Bronchial epithelial cell (primary cell): ENCODE measurements around the gene CFAP157. TPM values are rescaled to one million over a fixed set of nuclear protein-coding genes. Genes with fewer than 3 reads are reported as not detected.
A peak's percentile ranks its signal among the peaks of the same experiment; 100 is the strongest.

ENCODE experiments used
- DNase-seq: peaks from one replicate; pipeline ENCODE4 v3.0.0-alpha.2; 2010; ENCODE audit warnings: low read depth
- FAIRE-seq: peaks from 2 replicates; lab custom pipeline; 2011; peaks lifted over from hg19 to GRCh38; lab: Jason Lieb, UNC
- H3K27me3 ChIP-seq: 2 replicates; pipeline ENCODE4 v1.5.1; 2011; ENCODE audit warnings: low read length; ENCODE audit not compliant: control insufficient read depth, insufficient read depth
- H3K36me3 ChIP-seq: 2 replicates; pipeline ENCODE4 v1.5.1; 2011; ENCODE audit warnings: low read length; ENCODE audit not compliant: control insufficient read depth, insufficient read depth
- H3K4me3 ChIP-seq: 2 replicates; pipeline ENCODE4 v1.5.1; 2011; ENCODE audit warnings: mild to moderate bottlenecking, low read depth, low read length, control low read depth
- total RNA-seq: library from RNA; depleted of rRNA; stranded (reverse); fragments of >200 nt; gene quantifications from 2 replicates; pipeline ENCODE4 v1.2.1, GENCODE V29; 2014
- TF ChIP-seq, protein P1 (sequence below): IDR thresholded peaks from 2 replicates; pipeline ENCODE4 v1.5.1; 2011; ENCODE audit warnings: mild to moderate bottlenecking, moderate library complexity, low read length, control low read depth, inconsistent platforms; ENCODE audit not compliant: insufficient read depth, severe bottlenecking

The CFAP157 gene
- total RNA-seq, 1 donor from 2014 or later = not detected

DNA sequence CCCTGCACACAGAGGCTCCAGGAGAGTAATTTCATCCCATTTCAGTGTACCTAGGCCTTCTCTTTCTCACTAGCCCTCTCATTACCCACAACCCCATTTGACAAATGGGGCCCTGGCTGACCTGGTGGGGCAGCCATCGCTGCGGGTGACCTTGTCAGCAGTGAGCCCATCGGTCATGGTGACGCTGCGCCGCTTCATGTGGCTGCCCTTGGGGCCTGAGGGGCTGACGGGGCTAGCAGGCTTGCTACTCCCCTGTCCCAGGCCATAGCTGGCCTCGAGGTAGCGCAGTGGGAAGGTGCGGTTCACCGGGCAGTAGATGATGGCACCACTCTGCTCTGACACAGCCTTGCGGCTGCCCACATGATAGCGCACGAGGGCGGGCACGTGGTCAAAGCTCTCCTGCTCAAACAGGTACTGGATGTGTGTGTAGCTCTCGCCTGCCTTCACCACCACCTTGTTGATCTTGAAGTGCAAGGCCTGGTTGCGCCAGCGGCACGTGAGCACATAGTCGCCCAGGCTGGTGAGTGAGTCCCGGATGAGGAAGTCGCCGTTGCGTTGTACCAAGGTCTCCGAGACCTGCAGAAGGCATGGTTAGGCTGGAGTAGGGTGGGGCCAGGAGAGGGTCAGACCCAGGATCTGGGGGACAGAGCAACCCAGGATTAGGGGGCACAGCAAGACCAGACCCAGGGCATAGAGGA lies 42.5 kb downstream of the CFAP157 start:
- peak; percentile 82 for FAIRE-seq
- H3K4me3 ChIP-seq = no peak overlapping the region
- TF ChIP-seq, protein P1, sequence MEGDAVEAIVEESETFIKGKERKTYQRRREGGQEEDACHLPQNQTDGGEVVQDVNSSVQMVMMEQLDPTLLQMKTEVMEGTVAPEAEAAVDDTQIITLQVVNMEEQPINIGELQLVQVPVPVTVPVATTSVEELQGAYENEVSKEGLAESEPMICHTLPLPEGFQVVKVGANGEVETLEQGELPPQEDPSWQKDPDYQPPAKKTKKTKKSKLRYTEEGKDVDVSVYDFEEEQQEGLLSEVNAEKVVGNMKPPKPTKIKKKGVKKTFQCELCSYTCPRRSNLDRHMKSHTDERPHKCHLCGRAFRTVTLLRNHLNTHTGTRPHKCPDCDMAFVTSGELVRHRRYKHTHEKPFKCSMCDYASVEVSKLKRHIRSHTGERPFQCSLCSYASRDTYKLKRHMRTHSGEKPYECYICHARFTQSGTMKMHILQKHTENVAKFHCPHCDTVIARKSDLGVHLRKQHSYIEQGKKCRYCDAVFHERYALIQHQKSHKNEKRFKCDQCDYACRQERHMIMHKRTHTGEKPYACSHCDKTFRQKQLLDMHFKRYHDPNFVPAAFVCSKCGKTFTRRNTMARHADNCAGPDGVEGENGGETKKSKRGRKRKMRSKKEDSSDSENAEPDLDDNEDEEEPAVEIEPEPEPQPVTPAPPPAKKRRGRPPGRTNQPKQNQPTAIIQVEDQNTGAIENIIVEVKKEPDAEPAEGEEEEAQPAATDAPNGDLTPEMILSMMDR = no peak
- H3K36me3 ChIP-seq = no peaks in the 10 kb centered on the region
- DNase-seq = no peak
- peaks cover 13% of the 10 kb centered on the region for H3K27me3 ChIP-seq

DNA sequence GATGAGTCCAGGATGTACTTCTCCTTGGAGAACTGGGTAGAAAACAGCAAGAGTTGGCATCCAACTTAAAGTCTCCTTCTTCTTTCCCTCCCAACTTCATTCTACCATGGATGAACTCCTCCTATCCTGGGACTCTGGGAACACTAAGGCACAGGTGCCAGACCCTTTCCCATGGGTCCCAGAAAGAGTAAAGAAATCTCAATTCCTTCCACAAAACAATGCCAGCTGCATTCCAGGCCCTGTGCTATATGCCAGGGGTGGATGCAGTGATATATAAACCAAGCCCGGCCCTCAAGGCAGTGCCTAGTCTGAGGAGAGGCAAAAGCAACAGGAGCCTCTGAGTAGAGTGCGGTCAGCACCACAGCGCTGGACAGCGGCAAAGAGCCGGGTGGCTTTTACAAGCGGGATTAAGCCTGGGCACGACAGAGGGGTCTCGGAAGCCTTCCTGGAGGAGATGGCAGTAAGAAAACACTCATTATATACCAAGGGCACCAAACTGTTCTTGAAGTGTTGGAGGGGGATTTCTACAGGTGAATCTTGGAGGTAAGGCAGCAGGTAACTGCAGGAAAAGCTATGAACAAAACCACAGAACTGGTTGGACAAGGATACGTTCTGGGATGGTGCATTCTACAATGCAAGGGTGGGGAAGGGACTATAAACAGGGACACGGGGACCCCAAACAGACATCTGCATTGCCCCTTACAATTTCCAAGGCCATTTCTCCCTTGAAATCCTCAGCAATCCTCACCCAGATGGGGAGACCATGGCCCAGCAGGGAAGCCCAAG lies 44.7 kb downstream of the CFAP157 start:
- TF ChIP-seq, protein P1 = no peak
- no peak overlapping the region for H3K4me3 ChIP-seq
- peak; percentile 55 for FAIRE-seq
- peak; percentile 14 for DNase-seq
- peaks cover 25% of the 10 kb centered on the region for H3K27me3 ChIP-seq
- no peaks in the 10 kb centered on the region for H3K36me3 ChIP-seq

DNA sequence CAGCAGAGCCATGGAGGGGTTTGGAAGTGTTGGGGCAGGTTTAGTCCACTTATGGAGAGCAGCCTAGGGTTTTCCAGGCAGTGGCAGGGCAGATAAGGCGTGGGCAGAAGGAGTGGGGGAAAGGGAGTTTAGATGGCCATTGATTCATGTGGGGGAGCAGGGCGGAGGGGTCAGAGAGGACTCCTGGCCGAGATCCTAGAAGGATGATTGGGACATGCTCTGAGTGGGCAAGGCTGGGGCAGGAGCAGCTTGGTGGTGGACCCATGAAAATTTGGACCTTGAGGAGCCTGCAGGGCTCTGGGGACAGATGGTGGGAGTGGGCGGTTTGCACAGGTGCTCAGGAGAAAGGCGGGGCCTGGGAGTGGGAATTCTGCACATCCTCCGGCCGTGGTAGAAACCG lies 46.4 kb downstream of the CFAP157 start:
- TF ChIP-seq, protein P1 = no peak
- no peaks in the 10 kb centered on the region for H3K36me3 ChIP-seq
- H3K4me3 ChIP-seq = no peak overlapping the region
- DNase-seq (no peak), FAIRE-seq (no peak)
- peaks cover 25% of the 10 kb centered on the region for H3K27me3 ChIP-seq

DNA sequence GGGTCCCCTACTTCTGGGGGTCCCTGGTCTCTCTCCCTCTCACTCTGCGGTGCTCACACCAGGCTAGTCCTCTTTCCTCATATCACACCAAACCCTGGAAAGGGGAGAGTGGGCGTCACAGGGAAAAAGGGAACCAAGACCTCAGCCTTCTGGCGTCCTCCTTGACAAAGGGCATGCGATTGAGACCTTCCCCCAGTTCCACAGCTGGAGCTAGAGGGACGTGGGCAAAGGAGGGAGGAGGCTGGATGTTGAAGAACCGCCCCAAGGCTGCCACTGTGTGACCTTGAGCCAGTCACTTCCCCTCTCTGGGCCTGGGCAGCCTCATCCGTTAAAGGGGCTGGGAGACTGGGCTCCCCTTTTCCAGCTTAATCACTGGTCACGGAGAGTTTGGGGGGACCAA lies 46.8 kb downstream of the CFAP157 start:
- Histone ChIP-seq H3K27me3 (peaks cover 25% of the 10 kb centered on the region), H3K36me3 (no peaks in the 10 kb centered on the region), H3K4me3 (no peak overlapping the region)
- no peak for DNase-seq
- FAIRE-seq = no peak
- TF ChIP-seq, protein P1 = no peak

DNA sequence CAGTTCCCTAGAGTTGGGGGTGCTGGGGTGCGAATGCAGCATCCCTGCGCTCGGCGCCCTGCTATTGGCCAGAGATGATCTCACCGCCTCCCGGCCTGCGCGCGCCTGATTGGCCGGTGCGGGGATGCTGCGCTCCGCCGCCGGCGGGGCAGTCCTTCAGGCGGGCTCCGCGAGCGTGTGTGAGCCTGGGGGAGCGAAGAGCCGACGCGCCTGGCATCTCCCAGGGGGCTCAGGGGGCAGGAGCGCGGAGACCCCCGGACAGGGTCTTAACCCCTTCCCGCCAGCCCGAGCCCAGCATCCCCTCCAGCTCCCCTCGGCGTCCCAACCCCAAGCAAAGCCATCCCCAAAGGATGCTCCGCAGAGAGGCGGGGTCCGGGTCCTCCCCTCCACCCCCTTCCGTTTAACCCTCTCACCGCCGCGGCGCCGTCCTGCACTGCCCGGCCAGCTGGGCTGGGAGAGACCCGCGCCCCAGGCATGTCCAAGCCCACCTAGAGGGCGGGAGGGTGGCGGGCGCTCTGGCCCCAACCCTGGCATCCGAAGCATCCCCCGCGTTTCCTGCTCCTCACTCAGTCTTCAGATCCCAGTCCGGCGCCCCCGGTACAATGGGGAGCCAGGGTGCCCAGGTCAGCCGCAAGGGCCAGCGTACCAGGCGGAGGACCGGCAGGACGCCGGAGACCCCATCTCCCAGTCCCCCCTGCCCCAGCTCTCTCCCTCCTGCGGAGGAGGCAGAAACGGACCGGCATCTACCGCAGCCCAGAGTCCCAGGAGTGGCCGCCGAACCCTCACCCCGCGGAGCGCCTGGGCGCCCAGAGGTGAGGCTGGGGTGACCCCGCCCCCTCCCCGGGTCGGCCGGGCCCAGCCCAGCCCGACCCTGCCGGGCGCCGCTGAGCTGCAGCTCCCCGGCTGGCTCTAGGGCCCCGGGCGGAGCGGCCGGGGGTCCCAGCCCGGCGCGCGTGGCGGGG lies 47.6 kb downstream of the CFAP157 start:
- H3K36me3 ChIP-seq = no peaks in the 10 kb centered on the region
- H3K4me3 ChIP-seq = no peak overlapping the region
- FAIRE-seq (no peak), DNase-seq (no peak)
- peaks cover 25% of the 10 kb centered on the region for H3K27me3 ChIP-seq
- TF ChIP-seq, protein P1 = no peak
